Measurements from ENCODE around the gene TRAPPC14.

Gene TRAPPC14

GRCh38 chr7:100115026-100115425 is 43.5 kb downstream of the TRAPPC14 start:
- Histone ChIP-seq H3K4me2 (ENCODE audit: low read length) (no peak overlapping the region), H3K79me2 (ENCODE audit: control insufficient read depth, insufficient read depth, low read length) (peaks cover 3% of the 10 kb centered on the region), H3K4me1 (ENCODE audit: control insufficient read depth, low read depth, low read length) (no peaks in the 10 kb centered on the region), H2BK120ac (ENCODE audit: low read depth, low read length) (no peak overlapping the region), H4K8ac (ENCODE audit: low read depth, low read length) (no peak overlapping the region), H3K27me3 (ENCODE audit: insufficient read depth, low read length, poor library complexity) (no peaks in the 10 kb centered on the region), H3K27ac (ENCODE audit: low read depth, low read length) (no peak overlapping the region), H4K5ac (ENCODE audit: low read length) (no peak overlapping the region), H2BK15ac (replicated peaks; ENCODE audit: low read depth) (no peak overlapping the region), H2BK5ac (ENCODE audit: low read length) (no peak overlapping the region), H3K4ac (ENCODE audit: low read depth, low read length) (no peak overlapping the region), H3K36me3 (ENCODE audit: control insufficient read depth, insufficient read depth, low read length) (no peaks in the 10 kb centered on the region), H3K4me3 (ENCODE audit: low read length) (no peak overlapping the region), H2AK5ac (ENCODE audit: low read length) (no peak overlapping the region), H3K9ac (ENCODE audit: low read length) (no peak overlapping the region), H3K56ac (ENCODE audit: low read length) (no peak overlapping the region), H3K18ac (ENCODE audit: low read length) (no peak overlapping the region), H3K79me1 (ENCODE audit: low read length) (peaks cover 3% of the 10 kb centered on the region), H3K23ac (ENCODE audit: low read length) (no peak overlapping the region)
- DNase-seq, result no peak
- WGBS (ENCODE audit: extremely low coverage, insufficient coverage, low lambda C conversion rate), result no CpG with 5 or more reads among the region's 7 CpGs

GRCh38 chr7:100111914-100112313 is 46.6 kb downstream of the TRAPPC14 start:
- peaks cover 1% of the 10 kb centered on the region for H3K36me3 ChIP-seq (ENCODE audit: control insufficient read depth, insufficient read depth, low read length)

GRCh38 chr7:100111156-100111555 is 47.4 kb downstream of the TRAPPC14 start:
- Histone ChIP-seq H2AK5ac (ENCODE audit: low read length) (no peak overlapping the region), H3K79me2 (ENCODE audit: control insufficient read depth, insufficient read depth, low read length) (no peaks in the 10 kb centered on the region), H3K27me3 (ENCODE audit: insufficient read depth, low read length, poor library complexity) (no peaks in the 10 kb centered on the region), H3K4me1 (ENCODE audit: control insufficient read depth, low read depth, low read length) (no peaks in the 10 kb centered on the region), H3K4me3 (ENCODE audit: low read length) (no peak overlapping the region), H3K9ac (ENCODE audit: low read length) (no peak overlapping the region), H3K36me3 (ENCODE audit: control insufficient read depth, insufficient read depth, low read length) (peaks cover 3% of the 10 kb centered on the region), H3K4ac (ENCODE audit: low read depth, low read length) (no peak overlapping the region), H4K5ac (ENCODE audit: low read length) (no peak overlapping the region), H3K23ac (ENCODE audit: low read length) (no peak overlapping the region), H2BK120ac (ENCODE audit: low read depth, low read length) (no peak overlapping the region), H3K27ac (ENCODE audit: low read depth, low read length) (no peak overlapping the region), H3K79me1 (ENCODE audit: low read length) (no peaks in the 10 kb centered on the region), H4K8ac (ENCODE audit: low read depth, low read length) (no peak overlapping the region), H2BK15ac (replicated peaks; ENCODE audit: low read depth) (no peak overlapping the region), H3K56ac (ENCODE audit: low read length) (no peak overlapping the region), H3K18ac (ENCODE audit: low read length) (no peak overlapping the region), H2BK5ac (ENCODE audit: low read length) (no peak overlapping the region), H3K4me2 (ENCODE audit: low read length) (no peak overlapping the region)
- no peak for DNase-seq
- no CpG with 5 or more reads among the region's 7 CpGs for WGBS (ENCODE audit: extremely low coverage, insufficient coverage, low lambda C conversion rate)

More at GRCh38 chr7:100111914-100112313, 46.6 kb downstream of the TRAPPC14 start:
- H3K4me2 ChIP-seq (ENCODE audit: low read length), result no peak overlapping the region
- H3K9ac ChIP-seq (ENCODE audit: low read length), result no peak overlapping the region
- H4K8ac ChIP-seq (ENCODE audit: low read depth, low read length), result no peak overlapping the region
- H2BK15ac ChIP-seq (replicated peaks; ENCODE audit: low read depth), result no peak overlapping the region
- H2AK5ac ChIP-seq (ENCODE audit: low read length), result no peak overlapping the region
- WGBS (ENCODE audit: extremely low coverage, insufficient coverage, low lambda C conversion rate), result no CpG with 5 or more reads among the region's 13 CpGs
- no peak overlapping the region for H3K23ac ChIP-seq (ENCODE audit: low read length)
- no peaks in the 10 kb centered on the region for H3K4me1 ChIP-seq (ENCODE audit: control insufficient read depth, low read depth, low read length)
- no peak overlapping the region for H3K18ac ChIP-seq (ENCODE audit: low read length)
- H3K4ac ChIP-seq (ENCODE audit: low read depth, low read length), result no peak overlapping the region
- no peak overlapping the region for H3K4me3 ChIP-seq (ENCODE audit: low read length)
- H3K27me3 ChIP-seq (ENCODE audit: insufficient read depth, low read length, poor library complexity), result no peaks in the 10 kb centered on the region
- H3K27ac ChIP-seq (ENCODE audit: low read depth, low read length), result no peak overlapping the region
- DNase-seq, result no peak
- no peak overlapping the region for H3K56ac ChIP-seq (ENCODE audit: low read length)
- H3K79me2 ChIP-seq (ENCODE audit: control insufficient read depth, insufficient read depth, low read length), result no peaks in the 10 kb centered on the region
- H2BK120ac ChIP-seq (ENCODE audit: low read depth, low read length), result no peak overlapping the region
- no peak overlapping the region for H4K5ac ChIP-seq (ENCODE audit: low read length)
- H2BK5ac ChIP-seq (ENCODE audit: low read length), result no peak overlapping the region
- no peaks in the 10 kb centered on the region for H3K79me1 ChIP-seq (ENCODE audit: low read length)

- no peaks in the 10 kb centered on the region for H3K79me2 ChIP-seq (ENCODE audit: control insufficient read depth, insufficient read depth, low read length)
- no peaks in the 10 kb centered on the region for H3K27me3 ChIP-seq (ENCODE audit: insufficient read depth, low read length, poor library complexity)
- H3K4ac ChIP-seq (ENCODE audit: low read depth, low read length), result no peak overlapping the region
- no peak overlapping the region for H3K56ac ChIP-seq (ENCODE audit: low read length)
- H3K9ac ChIP-seq (ENCODE audit: low read length), result no peak overlapping the region
- H2BK5ac ChIP-seq (ENCODE audit: low read length), result no peak overlapping the region
- H3K36me3 ChIP-seq (ENCODE audit: control insufficient read depth, insufficient read depth, low read length), result peaks cover 3% of the 10 kb centered on the region
- H4K8ac ChIP-seq (ENCODE audit: low read depth, low read length), result no peak overlapping the region
- H3K4me1 ChIP-seq (ENCODE audit: control insufficient read depth, low read depth, low read length), result no peaks in the 10 kb centered on the region
- DNase-seq, result no peak
- H3K27ac ChIP-seq (ENCODE audit: low read depth, low read length), result no peak overlapping the region
- no peak overlapping the region for H2AK5ac ChIP-seq (ENCODE audit: low read length)
- H3K4me3 ChIP-seq (ENCODE audit: low read length), result no peak overlapping the region
- no peak overlapping the region for H2BK15ac ChIP-seq (replicated peaks; ENCODE audit: low read depth)
- WGBS (ENCODE audit: extremely low coverage, insufficient coverage, low lambda C conversion rate), result no CpG with 5 or more reads among the region's 12 CpGs
- no peak overlapping the region for H4K5ac ChIP-seq (ENCODE audit: low read length)
- H3K23ac ChIP-seq (ENCODE audit: low read length), result no peak overlapping the region
- H3K4me2 ChIP-seq (ENCODE audit: low read length), result no peak overlapping the region
- no peaks in the 10 kb centered on the region for H3K79me1 ChIP-seq (ENCODE audit: low read length)
- no peak overlapping the region for H3K18ac ChIP-seq (ENCODE audit: low read length)
- no peak overlapping the region for H2BK120ac ChIP-seq (ENCODE audit: low read depth, low read length)
Measured at GRCh38 chr7:100109521-100110163, 48.9 kb downstream of the TRAPPC14 start.

- Histone ChIP-seq H4K5ac (ENCODE audit: low read length) (no peak overlapping the region), H3K4ac (ENCODE audit: low read depth, low read length) (no peak overlapping the region), H4K8ac (ENCODE audit: low read depth, low read length) (no peak overlapping the region), H3K18ac (ENCODE audit: low read length) (no peak overlapping the region), H2BK120ac (ENCODE audit: low read depth, low read length) (no peak overlapping the region), H3K27ac (ENCODE audit: low read depth, low read length) (no peak overlapping the region), H3K79me1 (ENCODE audit: low read length) (peaks cover 2% of the 10 kb centered on the region), H2BK5ac (ENCODE audit: low read length) (no peak overlapping the region), H3K4me1 (ENCODE audit: control insufficient read depth, low read depth, low read length) (no peaks in the 10 kb centered on the region), H3K56ac (ENCODE audit: low read length) (no peak overlapping the region), H3K4me2 (ENCODE audit: low read length) (no peak overlapping the region), H2BK15ac (replicated peaks; ENCODE audit: low read depth) (no peak overlapping the region), H3K9ac (ENCODE audit: low read length) (no peak overlapping the region), H2AK5ac (ENCODE audit: low read length) (no peak overlapping the region), H3K4me3 (ENCODE audit: low read length) (no peak overlapping the region), H3K23ac (ENCODE audit: low read length) (no peak overlapping the region), H3K27me3 (ENCODE audit: insufficient read depth, low read length, poor library complexity) (no peaks in the 10 kb centered on the region), H3K36me3 (ENCODE audit: control insufficient read depth, insufficient read depth, low read length) (peaks cover 3% of the 10 kb centered on the region), H3K79me2 (ENCODE audit: control insufficient read depth, insufficient read depth, low read length) (no peaks in the 10 kb centered on the region)
- WGBS (ENCODE audit: extremely low coverage, insufficient coverage, low lambda C conversion rate), result no CpG with 5 or more reads among the region's 11 CpGs
- no peak for DNase-seq
Measured at GRCh38 chr7:100107890-100108289, 50.6 kb downstream of the TRAPPC14 start.

Data from mesendoderm (in vitro differentiated cells).